Fibroblast of skin of abdomen (primary cell): Measurements from ENCODE around the gene BEND6.
"Not testable (repeated sequence)": the region's sequence is repeated elsewhere in the genome, so short reads cannot be mapped to it uniquely, and the experiment has no call there.

Experiments
- DNase-seq: peaks from one replicate; pipeline ENCODE4 v3.0.0-alpha.2; 2013

Gene BEND6

DNA sequence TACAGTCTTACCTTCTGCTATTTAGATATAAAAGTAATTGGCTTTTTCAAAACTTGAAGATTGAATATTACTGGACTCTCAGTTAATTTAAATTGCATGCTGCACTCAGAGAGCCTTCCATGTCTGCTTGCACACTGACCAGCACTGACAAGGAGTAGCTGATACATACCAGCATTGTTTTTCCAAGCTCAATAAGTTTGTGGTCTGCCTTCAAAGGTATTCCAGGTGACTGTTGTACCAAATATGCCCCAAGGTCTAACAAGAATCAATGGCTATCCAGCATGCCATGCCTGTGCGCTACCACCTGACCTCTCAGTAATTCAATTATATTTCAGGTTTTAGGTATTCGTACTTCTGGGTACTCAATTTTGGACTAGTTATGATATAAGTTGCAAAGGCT is 30.0 kb downstream of the BEND6 start:
- DNase-seq = no peak

DNA sequence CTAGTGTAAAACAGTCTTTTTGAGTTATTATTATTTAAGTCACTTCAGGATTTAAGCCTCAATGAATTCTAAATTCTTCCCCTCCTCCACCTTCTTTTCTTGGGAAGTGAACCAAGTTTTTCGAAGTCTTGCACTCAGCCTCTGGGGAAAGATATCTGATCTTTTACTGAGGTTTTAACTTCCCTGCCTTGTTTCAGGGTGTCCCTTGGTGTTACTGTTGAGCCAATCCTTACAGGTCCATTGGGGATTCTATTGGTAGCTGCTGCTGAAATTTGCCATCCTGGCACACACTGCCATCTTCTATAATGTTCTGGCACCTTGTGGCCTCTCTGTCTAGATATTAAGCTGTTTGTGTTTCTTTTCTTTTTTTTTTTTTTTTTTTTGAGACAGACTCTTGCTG is 31.7 kb downstream of the BEND6 start:
- no peak for DNase-seq

DNA sequence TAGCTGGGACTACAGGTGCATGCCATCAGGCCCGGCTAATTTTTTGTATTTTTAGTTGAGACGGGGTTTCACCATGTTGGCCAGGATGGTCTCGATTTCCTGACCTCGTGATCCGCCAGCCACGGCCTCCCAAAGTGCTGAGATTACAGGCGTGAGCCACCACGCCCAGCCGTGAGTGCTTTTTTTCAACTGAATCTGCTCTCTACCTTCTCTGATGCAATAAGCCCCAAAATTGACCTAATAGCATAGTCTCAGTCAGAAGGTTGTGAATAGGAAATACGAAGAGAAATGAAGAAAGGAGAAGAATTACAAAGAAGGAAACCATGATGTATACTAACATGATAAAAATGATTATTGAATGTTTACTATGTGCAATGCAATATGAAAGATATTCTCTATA is 33.2 kb downstream of the BEND6 start:
- DNase-seq = no peak

- no peak for DNase-seq
Observed at GRCh38 chr6:56992036-56992435, 37.1 kb downstream of the BEND6 start.

DNA sequence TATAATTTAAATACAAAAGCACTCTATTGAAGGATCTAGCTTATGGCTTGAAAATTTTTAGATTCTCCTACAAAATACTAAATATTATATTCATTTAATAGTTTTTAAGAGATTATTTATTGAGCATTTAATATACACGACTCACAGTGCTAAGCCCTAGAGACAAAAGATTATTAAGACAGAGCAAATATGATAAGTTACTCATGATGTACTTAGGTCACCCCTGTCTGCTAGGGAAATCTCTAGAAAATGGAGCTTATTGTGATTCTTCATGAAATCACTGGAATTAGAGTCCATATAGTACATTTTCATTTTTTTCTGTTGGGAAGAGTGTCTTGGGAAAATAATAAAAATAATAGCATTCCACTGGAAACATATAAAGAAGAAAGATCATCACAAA is 37.8 kb downstream of the BEND6 start:
- DNase-seq = no peak

- no peak for DNase-seq
Observed at GRCh38 chr6:56995347-56995902, 40.5 kb downstream of the BEND6 start.

DNA sequence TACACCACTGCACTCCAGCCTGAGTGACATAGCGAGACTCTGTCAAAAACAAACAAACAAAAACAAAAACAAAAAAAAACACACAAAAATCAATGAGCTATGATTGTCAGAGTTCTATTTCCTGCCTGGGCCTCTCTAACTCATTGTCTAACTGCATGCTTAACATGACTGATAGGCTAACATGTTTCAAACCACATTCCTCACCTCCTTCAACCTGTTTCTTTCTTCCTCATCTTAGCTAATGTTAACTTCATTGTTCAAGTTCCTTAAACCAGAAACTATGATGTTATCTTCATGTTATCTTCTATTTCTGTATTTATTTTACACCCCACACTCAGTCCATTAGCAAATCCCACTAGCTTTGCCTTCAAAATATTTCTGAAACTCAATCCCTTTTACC is 41.5 kb downstream of the BEND6 start:
- no peak for DNase-seq

- DNase-seq = no peak
Observed at GRCh38 chr6:56999049-56999448, 44.1 kb downstream of the BEND6 start.

GRCh38 chr6:56999748-57000147 is 44.8 kb downstream of the BEND6 start:
- not testable (repeated sequence) for DNase-seq

DNA sequence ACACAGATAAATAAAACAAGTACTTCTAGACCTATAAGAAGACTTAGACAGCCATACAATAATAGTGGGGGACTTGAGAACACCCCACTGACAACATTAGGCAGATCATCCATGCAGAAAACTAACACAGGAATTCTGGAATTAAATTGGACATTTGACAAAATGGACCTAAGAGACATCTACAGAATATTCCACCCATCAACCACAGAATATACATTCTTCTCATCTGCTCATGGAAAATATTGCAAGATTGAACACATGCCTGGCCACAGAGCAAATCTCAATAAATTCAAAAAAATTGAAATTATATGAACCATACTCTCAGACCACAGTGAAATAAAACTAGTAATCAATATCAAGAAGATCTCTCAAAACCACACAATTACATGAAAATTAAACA is 47.3 kb downstream of the BEND6 start:
- DNase-seq = no peak

GRCh38 chr6:57004292-57004691 is 49.4 kb downstream of the BEND6 start:
- no peak for DNase-seq

DNA sequence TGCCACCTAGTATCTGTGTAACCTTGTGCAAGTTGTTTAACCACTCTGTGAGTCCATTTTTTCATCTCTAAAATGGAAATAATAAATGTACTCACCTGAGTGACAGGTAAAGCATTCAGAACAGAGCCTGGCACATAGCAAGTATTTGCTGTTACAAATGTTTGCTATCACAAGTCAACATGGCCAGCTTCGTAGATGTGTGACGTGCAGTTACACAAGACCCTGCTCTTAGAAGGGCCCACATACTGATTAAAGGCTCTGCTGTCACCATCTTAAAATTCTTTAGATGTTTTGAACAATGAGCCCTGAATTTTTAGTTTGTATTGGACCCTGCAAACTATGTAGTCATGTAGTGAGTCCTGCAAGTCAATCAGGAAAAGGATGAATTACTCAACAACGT is 51.2 kb downstream of the BEND6 start:
- DNase-seq = no peak

DNA sequence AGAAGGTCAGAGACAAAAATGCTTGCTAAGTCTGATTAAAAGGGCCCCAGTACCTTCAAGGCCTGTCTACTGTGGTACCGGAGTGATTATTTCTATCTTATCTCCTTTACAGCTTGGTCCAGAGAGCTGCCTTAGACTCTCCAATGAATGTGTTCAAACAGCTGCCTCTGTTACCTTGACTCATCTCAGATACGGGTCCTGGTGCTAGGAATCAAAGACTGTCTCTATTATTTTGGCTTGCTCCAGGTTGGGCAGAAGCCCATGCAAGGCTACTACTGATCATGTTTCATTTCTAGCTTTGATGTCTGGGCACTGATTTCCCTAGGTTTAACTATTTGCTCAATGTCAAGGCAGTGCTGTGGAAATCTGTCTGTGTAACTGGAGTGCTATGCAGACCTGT is 53.2 kb downstream of the BEND6 start:
- not testable (repeated sequence) for DNase-seq

- DNase-seq = peak; percentile 89
Observed at GRCh38 chr6:57013521-57013926, 58.6 kb downstream of the BEND6 start.

- DNase-seq = no peak
Observed at GRCh38 chr6:57017069-57017468, 62.2 kb downstream of the BEND6 start.

GRCh38 chr6:57017841-57018240 is 62.9 kb downstream of the BEND6 start:
- no peak for DNase-seq

- DNase-seq = no peak
Observed at GRCh38 chr6:57019434-57019833, 64.5 kb downstream of the BEND6 start.

GRCh38 chr6:57021086-57021720 is 66.3 kb downstream of the BEND6 start:
- DNase-seq = peak; percentile 50

GRCh38 chr6:57024321-57024720 is 69.4 kb downstream of the BEND6 start:
- DNase-seq = no peak

DNA sequence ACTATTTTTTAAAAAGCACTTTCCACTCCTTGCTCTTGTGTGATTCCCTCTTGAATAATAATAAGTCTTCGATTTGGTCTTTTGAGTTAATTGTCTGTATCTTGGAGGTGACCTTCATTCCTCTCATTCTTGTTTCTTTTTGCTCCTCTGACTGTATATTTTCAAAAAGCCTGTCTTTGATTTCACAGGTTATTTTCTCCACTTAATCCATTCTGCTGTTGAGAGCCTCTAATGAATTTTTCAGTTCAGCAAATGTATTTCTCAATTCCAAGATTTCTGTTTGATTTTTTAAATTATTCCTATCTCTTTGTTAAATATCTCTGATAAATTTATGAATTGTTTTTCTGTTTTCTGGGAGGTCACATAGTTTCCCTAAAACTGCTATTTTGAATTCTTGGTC is 69.9 kb downstream of the BEND6 start:
- DNase-seq = no peak

- no peak for DNase-seq
Observed at GRCh38 chr6:57026001-57026400, 71.1 kb downstream of the BEND6 start.

DNA sequence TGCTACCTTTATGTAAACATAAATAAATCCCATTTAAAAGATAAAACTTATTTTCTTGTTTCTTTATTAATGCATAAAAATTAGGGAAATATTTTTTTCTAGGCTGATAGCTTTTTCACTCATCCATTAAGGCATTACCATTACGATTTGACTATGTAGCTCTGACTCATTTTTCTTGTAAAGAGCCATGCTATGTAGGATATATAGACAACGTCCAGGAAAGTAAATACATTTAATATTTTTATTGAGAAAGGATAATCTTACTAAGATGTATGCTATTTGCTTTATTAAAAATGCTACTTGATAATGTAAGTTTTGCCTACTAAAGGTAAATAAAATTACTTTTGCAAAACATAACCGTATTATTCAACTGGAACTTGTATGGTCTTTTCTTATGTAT is 72.4 kb downstream of the BEND6 start:
- DNase-seq = no peak

DNA sequence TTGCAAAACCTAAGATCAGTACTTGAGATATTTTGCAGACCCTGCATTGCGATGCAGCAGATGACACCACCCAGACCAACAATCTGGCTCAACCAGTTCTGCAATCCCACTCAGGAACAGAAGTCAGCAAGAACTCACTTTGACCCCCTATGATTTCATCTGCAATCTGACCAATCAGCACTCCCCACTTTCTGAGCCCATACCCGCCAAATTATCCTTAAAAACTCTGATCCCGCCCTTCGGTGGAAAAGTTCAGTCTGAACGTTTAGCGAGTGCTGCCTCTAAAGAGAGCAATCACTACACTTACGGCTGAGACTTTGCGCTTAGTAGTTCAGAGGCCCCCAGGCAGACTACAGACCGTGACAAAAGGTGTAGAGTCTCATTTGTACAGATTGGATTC is 74.3 kb downstream of the BEND6 start:
- no peak for DNase-seq

- DNase-seq = no peak
Observed at GRCh38 chr6:57033228-57033627, 78.3 kb downstream of the BEND6 start.

GRCh38 chr6:57035549-57035948 is 80.6 kb downstream of the BEND6 start:
- DNase-seq = no peak
